HG03196 (cell line): ENCODE measurements around the gene NCBP3.
"Not testable (repeated sequence)": the region's sequence is repeated elsewhere in the genome, so short reads cannot be mapped to it uniquely, and the experiment has no call there.

Source experiments
- ATAC-seq: cut with Tn5 transposase; IDR thresholded peaks from one replicate; pipeline ENCODE4 v1.9.1; 2021; ENCODE audit not compliant: unreplicated experiment

NCBP3 gene

DNA sequence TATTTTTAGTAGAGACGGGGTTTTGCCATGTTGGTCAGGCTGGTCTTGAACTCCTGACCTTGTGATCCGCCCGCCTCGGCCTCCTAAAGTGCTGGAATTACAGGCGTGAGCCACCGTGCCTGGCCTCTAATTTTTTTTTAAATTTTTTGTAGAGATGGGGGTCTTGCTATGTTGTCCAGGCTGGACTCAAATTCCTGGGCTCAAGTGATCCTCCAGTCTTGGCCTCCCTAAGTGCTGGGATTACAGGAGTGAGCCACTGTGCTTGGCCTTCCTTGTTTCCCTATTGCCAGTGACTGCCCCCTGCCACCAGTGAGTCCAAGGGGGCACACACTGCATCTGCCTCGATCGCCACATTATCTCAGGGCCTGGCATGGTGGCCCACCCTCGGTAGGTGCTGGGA is 51.9 kb downstream of the NCBP3 start:
- ATAC-seq, result not testable (repeated sequence)

DNA sequence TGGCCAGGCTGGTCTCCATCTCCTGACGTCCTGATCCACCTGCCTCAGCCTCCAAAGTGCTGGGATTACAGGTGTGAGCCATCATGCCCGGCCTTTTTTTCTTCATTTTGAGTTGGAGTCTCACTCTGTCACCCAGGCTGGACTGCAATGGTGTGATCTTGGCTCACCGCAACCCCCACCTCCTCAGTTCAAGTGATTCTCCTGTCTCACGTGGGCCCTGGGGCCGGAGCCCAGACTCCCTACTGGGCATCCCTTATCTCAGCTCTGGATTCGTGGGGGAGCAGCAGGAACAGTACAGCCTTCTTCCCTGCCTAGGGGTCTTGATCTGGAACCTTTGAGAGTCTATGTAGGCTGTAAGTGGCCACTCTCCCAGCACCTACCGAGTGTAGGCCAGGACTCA is 52.8 kb downstream of the NCBP3 start:
- ATAC-seq, result not testable (repeated sequence)

DNA sequence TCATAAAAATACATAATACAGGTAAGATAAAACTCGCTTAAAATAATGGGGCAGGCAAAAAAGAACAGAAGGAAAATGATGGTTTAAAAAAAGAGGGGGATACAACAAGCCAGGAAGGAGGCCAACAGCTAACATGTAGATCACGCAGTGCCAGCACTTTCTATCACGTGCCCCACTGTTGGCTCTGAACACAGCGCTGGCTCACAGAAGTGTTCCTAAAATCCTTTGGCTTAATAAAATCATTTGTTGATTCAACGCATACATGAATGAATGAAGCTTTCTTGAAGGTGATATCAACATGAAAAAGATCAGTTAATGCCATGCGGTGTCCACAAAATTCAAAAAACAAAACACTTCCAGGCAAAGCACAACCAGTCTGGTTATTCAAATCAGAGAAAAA is 53.6 kb downstream of the NCBP3 start:
- ATAC-seq, result no peak

DNA sequence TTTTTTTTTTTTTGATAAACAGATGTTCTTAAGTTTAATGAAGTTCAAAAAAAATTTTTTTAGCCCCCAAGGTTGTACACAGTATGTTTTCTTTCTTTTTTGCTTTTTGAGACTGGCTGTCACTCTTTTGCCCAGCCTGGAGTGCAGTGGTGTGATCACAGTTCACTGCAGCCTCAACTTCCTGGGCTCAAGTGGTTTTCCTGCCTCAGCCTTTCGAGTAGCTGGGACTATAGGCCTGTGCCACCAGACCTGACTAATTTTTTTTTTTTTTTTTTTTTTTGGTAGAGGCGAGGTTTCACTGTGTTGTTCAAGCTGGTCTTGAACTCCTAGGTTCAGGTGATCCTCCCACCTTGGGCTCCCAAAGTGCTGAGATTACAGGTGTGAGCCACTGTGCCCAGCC is 57.8 kb downstream of the NCBP3 start:
- no peak for ATAC-seq

DNA sequence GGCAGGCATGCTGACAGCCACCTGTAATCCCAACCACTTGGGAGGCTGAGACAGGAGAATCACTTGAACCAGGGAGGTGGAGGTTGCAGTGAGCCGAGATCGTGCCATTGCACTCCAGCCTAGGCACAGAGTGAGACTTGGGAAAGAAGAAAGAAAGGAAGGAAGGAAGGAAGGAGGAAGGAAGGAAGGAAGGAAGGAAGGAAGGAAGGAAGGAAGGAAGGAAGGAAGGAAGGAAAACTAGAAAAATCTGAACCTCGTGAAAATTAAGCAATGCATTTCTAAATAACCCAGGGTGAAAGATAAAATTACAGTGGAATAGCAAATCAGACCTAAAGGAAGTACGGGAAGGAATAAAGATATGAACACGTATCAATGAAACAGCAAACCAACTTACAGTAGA is 60.7 kb downstream of the NCBP3 start:
- ATAC-seq, result not testable (repeated sequence)

DNA sequence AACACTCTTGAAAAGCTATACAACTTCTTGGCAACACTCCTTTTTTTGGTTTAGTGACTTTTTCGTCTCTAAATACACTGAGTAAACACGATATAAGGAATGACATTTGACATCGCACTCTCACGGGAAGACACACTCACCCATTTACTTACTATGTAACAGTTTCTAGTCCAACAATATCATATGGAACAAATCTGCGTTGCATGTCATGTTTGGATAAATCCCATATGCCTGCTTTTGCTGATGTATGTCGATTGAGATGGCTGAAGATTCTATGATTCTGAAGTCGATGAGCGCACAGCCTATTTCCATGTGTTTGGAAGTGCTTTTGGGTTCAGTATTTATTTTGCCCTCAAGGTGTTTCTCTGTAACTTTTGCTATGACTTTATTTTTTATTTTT is 63.3 kb downstream of the NCBP3 start:
- no peak for ATAC-seq

DNA sequence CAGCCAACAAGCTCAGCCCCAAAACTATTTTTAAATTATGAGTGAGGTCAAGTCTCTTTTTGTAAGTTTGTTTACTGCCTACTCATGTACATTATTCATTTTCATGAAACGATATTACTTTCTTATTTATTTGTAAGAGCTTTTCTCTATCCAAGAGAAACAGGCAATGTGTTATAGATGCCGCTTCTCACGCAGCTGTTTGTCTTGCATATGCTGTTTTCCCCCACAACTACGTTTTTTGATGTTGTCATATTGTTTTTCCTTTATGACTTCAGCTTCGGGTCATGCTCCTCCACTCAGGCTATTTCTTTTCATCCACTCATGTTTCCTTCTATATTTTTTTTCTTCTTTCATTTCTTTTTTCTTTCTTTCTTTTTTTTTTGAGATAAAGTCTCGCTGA is 65.1 kb downstream of the NCBP3 start:
- ATAC-seq, result no peak

DNA sequence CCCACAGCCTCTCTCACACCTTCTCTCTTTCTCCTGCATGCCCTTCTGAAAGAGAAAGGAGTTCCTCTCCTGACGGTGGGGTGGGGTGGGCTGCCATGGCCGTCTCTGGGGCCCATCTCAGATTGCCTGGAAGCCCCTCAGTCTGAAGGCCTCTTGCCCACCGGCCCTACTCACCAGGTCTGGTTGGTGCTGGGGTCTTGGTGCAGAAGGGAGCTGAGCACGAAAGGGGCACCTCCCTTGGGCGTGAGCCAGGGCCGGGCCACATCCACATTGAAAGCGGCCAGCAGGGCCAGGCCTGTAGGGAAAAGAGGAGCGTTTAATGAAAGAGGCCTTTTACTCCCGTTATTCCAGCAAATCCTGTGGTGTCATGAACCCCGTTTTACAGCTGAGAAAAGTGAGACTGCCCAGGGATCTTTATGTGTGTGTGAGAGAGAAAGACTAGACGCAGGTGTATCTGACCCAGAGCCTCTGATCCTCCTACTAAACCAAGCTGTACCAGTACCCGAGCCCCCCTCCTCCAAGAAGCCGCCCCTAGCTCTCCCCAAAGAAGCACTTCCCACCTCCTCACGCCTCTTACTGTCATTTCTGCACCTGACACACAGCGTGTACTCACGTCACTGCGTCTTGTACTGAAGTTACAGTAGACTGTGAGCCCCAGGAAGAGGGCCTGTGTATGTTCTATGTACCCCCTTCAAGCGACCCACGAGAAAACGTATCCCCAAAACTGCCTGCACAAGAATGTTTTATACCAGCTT is 68.5 kb downstream of the NCBP3 start:
- no peak for ATAC-seq

DNA sequence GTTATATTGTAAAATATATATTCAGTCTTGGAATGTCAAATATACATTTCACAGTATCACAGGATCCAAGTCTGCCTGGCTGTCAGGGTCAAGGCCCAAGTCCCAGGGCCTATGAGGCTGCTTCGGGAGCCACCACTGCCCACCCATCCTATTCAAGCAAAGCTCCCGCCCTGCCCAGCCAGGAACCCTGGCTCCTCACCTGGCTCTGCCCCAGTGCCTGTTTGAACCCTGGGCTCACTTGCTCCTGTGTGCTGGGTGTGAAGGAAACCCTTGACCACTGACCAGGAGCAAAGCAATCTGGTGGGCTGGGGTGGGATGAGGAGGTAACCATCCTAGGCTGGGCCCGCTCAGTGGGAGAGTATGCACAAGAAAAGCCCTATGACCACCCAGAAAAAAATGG is 72.1 kb downstream of the NCBP3 start:
- no peak for ATAC-seq

DNA sequence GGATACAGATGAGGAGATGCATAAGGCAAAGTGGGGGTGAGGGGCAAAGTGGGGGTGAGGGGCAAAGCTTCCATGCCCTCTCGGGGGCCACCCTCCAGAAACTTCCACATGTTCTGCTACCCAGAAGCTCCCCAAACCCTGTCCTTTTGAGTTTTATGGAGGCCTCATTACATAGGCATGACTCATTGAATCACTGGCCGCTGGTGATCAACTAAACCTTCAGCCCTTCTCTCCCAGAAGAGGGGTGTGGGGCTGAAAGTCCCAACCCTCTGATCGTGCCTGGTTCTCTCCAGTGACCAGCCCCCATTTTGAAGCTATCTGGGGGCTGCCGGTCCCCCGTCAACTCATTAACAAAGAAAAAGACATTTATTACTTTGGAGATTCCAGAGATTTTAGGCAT is 72.5 kb downstream of the NCBP3 start:
- no peak for ATAC-seq

DNA sequence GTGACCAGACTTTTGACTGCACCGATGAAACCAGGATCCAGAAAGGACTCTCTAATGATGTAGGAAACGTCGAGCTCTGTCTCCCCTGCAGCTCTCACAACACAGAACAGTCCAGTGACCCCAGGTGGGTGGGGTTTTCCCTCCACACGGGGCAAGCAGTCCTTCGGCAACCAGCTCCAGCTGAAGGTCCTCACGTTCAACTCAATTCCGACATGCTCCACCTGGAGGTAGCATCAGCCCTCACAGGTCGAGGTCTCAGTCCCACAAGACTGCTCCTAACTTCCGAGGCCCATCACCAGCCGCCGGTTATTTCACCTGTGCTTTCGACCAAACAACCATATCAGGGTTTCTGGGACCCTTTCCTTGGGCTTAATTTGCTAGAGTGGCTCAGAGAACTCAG is 73.3 kb downstream of the NCBP3 start:
- ATAC-seq, result no peak

DNA sequence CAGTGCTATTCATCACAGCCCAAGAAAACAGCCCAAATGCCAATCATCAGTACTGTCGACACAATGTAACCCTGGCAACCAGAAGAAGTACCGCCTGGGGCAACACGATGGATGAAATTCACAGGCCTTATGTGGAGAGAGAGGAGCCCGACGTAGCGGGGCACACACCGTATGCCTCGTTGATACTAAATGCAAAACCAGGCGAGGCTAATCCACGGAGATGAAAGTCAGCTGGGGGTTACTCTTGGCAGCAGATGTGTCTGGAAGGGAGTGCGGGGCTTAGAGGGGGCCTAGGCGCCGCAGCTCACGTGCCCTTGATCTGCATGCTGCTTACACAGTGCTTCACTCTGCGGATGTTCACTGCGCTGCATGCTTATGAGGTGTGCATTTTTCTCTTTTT is 74.9 kb downstream of the NCBP3 start:
- ATAC-seq, result no peak

DNA sequence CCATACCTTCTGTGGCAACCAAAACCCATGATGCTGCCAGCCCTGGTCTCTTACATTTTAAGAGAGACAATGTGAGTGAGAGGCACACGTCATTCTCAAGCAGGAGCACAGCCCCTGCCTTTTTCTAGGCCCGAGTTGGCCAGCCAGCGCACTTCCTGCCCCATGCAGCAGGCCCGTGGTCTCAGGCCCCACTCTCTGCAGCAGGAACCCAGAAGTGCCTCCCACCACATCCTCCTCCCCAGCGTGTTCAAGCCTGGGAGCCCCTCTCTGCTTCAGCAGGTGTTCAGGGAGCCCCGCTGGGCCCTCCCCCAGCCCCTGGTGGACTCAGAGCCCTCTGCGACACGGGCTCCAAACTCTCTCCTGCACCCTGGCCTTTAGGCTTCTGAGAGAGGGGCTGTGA is 75.6 kb downstream of the NCBP3 start:
- no peak for ATAC-seq

DNA sequence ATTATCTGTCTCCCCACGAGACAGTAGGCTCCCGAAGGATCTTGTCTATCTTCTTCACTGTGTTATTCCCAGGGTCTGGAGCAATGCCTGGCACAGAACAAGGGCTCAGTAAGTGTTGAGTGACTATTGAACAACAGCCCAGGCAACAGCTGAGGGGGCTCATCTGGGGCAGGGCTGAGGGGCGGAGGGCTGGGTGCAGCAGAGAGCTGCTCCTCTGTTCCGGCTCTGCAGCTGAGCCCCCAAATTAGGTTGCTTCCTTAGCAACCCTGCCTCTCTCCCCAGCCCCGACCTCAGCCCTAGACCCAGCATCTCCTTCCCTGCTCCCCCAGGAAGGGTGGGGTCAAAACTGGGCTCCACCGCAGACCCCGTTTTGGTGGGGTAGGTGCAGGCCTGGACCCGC is 77.3 kb downstream of the NCBP3 start:
- no peak for ATAC-seq

DNA sequence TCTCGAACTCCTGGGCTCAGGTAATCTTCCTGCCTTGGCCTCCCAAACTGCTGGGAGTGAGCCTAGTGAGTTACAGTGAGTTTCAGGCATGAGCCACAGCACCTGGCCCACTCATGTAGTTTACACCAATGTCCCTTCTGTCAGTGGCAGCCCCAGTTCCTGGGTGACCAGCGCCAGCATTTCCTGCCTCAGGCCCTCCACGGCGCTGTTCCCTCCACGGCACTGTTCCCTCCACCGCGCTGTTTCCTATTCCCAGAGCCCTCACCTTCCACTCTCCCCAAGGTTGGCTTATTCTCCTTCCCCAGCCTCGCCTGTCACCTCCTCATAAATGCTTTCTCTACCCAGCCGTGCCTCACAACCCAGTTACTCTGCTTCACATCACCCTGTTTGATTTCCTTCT is 77.7 kb downstream of the NCBP3 start:
- ATAC-seq, result no peak

DNA sequence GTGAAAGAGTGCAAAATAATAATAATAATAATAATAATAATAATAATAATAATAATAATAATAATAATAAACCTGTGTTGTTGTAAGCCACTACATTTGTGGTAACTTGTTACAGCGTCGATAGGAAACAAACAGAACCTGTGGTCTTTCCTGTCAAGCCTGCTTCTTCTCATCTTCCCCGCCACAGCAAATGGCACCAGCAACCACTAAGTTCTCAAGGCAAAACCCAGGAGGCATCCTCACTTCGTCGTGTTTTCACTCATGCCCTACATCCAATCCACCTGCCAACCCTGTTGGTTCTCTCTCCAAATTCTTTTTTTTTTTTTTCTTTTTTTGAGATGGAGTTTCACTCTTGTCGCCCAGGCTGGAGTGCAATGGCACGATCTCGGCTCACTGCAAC is 79.3 kb downstream of the NCBP3 start:
- ATAC-seq, result no peak

DNA sequence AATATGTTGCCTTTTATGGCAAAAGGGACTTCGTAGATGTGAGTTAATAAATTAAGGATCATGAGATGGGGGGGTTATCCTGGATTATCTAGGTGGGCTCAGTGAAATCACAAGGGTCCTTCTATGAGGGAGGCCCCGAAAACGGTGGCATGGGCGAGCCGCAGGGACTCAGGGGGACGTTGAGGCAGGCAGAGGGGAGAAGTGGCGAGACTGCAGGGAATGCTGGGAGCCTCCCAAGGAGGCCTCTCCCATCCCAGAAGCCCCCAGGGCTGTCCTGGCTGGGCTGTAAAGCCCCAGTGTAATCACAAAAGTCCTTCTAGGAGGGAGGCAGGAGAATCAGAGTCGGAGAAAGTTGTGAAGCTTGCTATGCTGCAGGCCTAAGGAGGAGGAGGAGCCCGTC is 80.1 kb downstream of the NCBP3 start:
- no peak for ATAC-seq

DNA sequence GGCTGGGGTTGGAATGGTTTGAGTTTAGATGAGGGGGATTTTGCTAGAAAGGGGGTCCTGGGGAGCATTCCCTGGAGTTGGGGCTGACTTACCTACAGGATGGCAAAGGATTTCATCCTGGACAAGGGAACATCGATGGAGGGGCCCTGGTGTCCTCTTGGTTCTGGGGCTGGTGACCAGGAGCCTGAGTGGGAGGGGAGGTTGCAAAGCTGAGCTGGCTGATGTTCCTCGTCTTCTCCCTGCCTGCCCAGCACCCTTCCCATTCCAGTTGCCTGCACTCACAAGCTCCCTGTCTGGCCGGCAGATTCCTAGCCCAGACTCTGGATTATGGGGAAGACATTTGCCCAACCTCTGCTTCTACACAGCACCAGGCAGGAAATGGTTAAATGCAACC is 82.3 kb downstream of the NCBP3 start:
- ATAC-seq, result no peak

DNA sequence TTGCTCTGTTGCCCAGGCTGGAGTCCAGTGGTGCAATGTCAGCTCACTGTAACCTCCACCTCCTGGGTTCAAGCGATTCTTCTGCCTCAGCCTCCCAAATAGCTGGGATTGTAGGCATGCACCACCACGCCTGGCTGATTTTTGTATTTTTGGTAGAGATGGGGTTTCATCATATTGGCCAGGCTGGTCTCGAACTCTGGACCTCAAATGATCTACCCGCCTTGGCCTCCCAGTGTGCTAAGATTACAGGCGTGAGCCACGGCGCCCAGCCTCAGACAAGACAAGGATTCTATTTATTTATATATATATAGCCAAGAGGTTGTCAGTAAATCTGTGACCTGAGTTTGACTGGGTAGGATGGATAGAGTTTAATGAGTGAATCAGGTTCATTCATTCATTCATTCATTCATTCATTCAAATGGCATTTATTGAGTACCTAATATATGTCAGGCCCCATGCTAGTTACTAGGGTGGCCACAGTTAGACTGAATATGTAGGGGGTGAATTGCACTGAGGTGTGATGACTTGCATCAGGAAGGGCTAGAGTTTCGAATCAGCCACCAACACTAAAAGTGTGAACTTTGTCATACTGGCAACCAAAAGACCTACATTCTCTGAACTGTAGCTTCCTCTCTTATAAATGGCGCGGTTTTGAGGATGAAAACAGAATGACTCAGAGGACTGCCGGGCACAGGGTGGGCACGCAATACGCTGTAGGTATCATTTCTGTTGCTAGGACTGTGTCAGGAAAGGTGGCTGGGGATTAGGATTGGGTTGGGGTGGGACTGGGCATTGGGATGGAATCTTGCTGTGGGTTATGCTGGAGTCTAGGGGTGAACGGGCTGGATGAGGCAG is 82.9 kb downstream of the NCBP3 start:
- peak; percentile 74 for ATAC-seq

DNA sequence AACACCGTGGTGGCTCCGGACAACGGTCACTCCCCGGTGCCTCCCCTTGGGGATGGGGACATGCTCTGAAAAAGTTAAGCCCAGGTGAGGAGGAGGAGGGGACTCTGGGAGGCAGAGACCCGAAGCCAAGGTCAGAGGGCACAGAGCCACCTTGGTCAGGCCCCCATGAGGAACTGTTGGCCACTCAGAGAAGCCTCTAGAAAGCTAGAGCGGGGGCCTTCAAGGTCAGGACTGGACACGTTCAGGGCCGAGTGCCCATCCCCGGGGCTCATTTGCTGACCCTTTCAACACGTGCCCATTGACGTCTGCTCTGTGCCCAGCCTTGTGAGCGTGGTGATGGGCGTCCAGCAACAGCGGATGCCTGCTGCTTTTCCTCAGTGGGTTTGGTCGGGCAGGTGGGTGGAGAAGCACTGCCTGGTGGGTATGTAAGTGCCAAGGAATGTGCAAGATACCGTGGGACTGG is 84.1 kb downstream of the NCBP3 start:
- ATAC-seq, result no peak

DNA sequence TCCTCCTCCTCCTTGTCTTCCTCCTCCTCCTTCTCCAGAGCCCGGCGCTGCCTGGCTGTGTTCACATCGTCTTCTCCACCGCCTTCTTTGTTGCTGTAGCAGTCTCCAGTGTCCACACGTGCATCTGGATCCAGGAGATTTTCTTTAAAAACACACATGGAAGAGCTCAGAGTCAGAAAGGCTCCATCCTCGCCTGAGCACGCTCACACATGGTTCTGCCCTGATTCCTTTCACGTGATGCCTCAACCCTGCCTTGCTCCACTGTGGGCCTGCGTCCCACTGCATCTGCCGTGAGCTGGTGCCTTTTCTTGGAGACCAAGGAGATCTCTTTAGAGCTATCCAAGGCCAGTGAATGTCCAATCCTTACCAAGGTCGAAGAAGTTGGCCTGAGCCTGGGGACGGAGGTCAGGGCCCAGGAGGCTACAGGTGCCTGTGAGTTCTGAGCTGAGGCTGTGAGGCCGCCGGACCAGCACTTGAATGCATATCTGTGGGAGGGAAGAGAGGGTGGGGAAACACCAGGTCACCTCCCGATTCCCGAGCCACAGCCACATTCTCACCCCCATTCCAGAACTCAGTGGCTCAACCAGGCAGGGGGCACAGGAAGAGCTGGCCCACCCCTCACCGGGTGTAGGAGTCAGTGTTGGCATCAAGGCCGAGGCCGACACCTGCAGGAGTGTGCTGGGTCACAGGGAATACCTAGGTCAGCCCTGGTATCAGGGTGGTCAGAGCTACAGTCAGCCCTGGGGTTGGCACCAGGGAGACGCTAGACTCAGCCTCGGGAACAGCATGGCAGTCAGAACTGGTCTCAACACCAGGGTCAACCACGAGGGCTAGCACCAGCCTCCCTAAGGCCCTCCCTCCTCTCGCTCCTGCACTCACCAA is 84.8 kb downstream of the NCBP3 start:
- ATAC-seq, result no peak
